Heart right ventricle (tissue), 16 donors: ENCODE results near the gene PEPD. TPM values are rescaled to one million over a fixed set of nuclear protein-coding genes. Genes with fewer than 3 reads are reported as not detected.

Source experiments
- ATAC-seq, 8 donors: fragments of 200-7000 bp; cut with Tn5 transposase; one replicate each; pipeline ENCODE4 v1.9.1; 2020; ENCODE audit warnings: mild to moderate bottlenecking in 8 of 8, moderate library complexity in 8 of 8, moderate number of reproducible peaks in 1 of 8
- DNase-seq, 2 donors: peaks; one replicate each; pipeline ENCODE4 v3.0.0-alpha.2; 2020
- H3K27ac ChIP-seq, 10 donors: fragments of 200-600 bp; sonication (generic) in 2 of 10; one replicate each; pipeline versions ENCODE4 v1.5.0 to v1.8.0; 2020 to 2022; ENCODE audit warnings: mild to moderate bottlenecking in 3 of 10
- H3K27me3 ChIP-seq, 7 donors: fragments of 200-600 bp; one replicate each; pipeline ENCODE4 v1.8.0; 2021 to 2022; ENCODE audit warnings: mild to moderate bottlenecking in 2 of 7
- H3K36me3 ChIP-seq, 9 donors: fragments of 200-600 bp; sonication (generic) in 1 of 9; one replicate each; pipeline versions ENCODE4 v1.5.0 to v1.8.0; 2020 to 2022; ENCODE audit warnings: mild to moderate bottlenecking in 2 of 9
- H3K4me1 ChIP-seq, 9 donors: fragments of 200-600 bp; sonication (generic) in 1 of 9; one replicate each; pipeline versions ENCODE4 v1.5.0 to v1.8.0; 2020 to 2022; ENCODE audit warnings: mild to moderate bottlenecking in 4 of 9
- H3K4me3 ChIP-seq, 10 donors: fragments of 200-600 bp; sonication (generic) in 2 of 10; one replicate each; pipeline versions ENCODE4 v1.5.0 to v1.8.0; 2020 to 2022; ENCODE audit warnings: mild to moderate bottlenecking in 7 of 10, moderate library complexity in 2 of 10
- H3K9me3 ChIP-seq, 11 donors: fragments of 200-600 bp in 10 of 11; sonication (generic) in 2 of 11; one replicate each; pipeline versions ENCODE4 v1.5.0 to v1.8.0; 2013 to 2022; ENCODE audit warnings: mild to moderate bottlenecking in 2 of 11, control low read depth in 1 of 11, moderate library complexity in 1 of 11
- CTCF ChIP-seq, 9 donors: fragments of 200-600 bp; sonication (generic) in 2 of 9; IDR thresholded peaks; one replicate each; pipeline versions ENCODE4 v1.5.0 to v1.8.0; 2021 to 2022; ENCODE audit warnings: antibody characterized with exemption in 9 of 9, mild to moderate bottlenecking in 5 of 9, moderate library complexity in 1 of 9
- WGBS, 2 donors: extraction: QIAGEN DNeasy Blood & Tissue Kit; methylation state at CpG; one replicate each; pipeline ENCODE4 v1.1.7; 2013; ENCODE audit warnings: inconsistent platforms in 1 of 2; 5-methylcytosine and 5-hydroxymethylcytosine counted together
- intact Hi-C, 10 donors: fragments of 100-400 bp; cut with DNase I; formaldehyde crosslinking; loops; one replicate each; pipeline versions ENCODE4 v1.11.1 to v1.14.2; 2022
- polyA plus RNA-seq, 2 donors: library from polyadenylated mRNA; stranded (reverse); fragments of 200-250 nt; gene quantifications; one replicate each; pipeline ENCODE4 v1.2.3, GENCODE V29; 2013
- total RNA-seq, 10 donors: library from RNA; stranded (reverse); fragmentation: NEBNext Ultra II Directional in 3 of 10; extraction: Animal tissue kit (Norgen Biotek cat#: 25700) in 3 of 10; gene quantifications; one replicate each; pipeline versions ENCODE4 v1.2.1 to v1.2.4, GENCODE V29; 2021 to 2023
- donor health status: Arrhythmogenic right ventricular cardiomyopathy.
- donor health status: ischemic (EF 13 %, LVEDD 7.1; RV severe dilation, severe dysfunction).
- donor health status: healthy with polysubstance abuse.
- donor health status: DM: no; HTN: yes; CAD: no.
- donor health status: DM: no; HTN: no; CAD: no.
- donor health status: ischemic (EF 25% LVEDD 6.9; RV normal size, moderate dysfunction).
- donor health status: ischemic (EF 25% LVEDD 5.7; RV mildly dilated, moderate dysfunction).
- donor health status: healthy.
- donor health status: DM: yes; HTN: yes; CAD: no.
- donor health status: Ischemic cardiomyopathy.
- donor health status: ischemic (EF 35%, LVEDD 5.7; RV mildly dilated, moderate dysfunction).
- donor health status: nonischemic (EF 11% LVEDD 7.7; RV severe dilation, severe dysfunction).
- donor health status: DM: yes; HTN: yes; CAD: no.
- donor health status: PGD.
- donor health status: ischemic (EF 29% LVEDD 5.4; RV normal size, mild dysfunction).
- donor health status: nonischemic (EF 23%, LVEDD 6.1; RV moderate dilation, normal function).

The PEPD gene
- total and polyA plus RNA-seq, 12 donors = 20.4 to 47.7 (median 26.8) TPM

- TF ChIP-seq CTCF (IDR thresholded peaks at IDR 0.05) = no peak
Measured at GRCh38 chr19:33554821-33555220, 33.2 kb upstream of the PEPD start.

DNA sequence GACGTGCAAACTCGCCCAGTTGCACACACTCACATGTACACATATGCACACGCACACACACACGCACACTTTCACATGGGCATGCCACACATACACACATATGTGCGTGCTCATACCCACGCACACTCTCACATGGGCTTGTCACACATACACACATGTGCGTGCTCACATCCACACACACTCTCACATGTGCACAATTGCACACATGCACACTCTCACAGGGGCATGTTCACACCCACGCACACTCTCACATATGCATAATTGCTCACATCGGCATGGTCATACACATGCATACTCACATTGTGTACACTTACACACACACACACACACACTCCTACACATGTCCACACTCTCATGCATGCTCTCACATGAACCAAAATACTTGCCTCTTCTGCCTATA lies 32.8 kb upstream of the PEPD start:
- Histone ChIP-seq H3K4me3 (no peak overlapping the region), H3K27ac (no peak overlapping the region), H3K4me1 (no peaks in the 10 kb centered on the region), H3K36me3 (no peaks in the 10 kb centered on the region), H3K27me3 (peaks cover 0 to 21% (median 8%) of the 10 kb centered on the region in 7 donors), H3K9me3 (no peaks in the 10 kb centered on the region)
- ATAC-seq (no peak), DNase-seq (no peak)
- 85 to 89% methylated on average over 9 of the region's 9 CpGs for WGBS, 2 donors
- intact Hi-C loops = no loop called here
- TF ChIP-seq CTCF (IDR thresholded peaks at IDR 0.05) = no peak

More at GRCh38 chr19:33554821-33555220, 33.2 kb upstream of the PEPD start:
- peaks cover 0 to 20% (median 8%) of the 10 kb centered on the region in 7 donors for H3K27me3 ChIP-seq
- ATAC-seq (no peak), DNase-seq (no peak)
- H3K4me3 ChIP-seq = no peak overlapping the region
- no peak overlapping the region for H3K27ac ChIP-seq
- no peaks in the 10 kb centered on the region for H3K36me3 ChIP-seq
- no peaks in the 10 kb centered on the region for H3K4me1 ChIP-seq
- intact Hi-C loops = no loop called here
- 85 to 86% methylated on average over 7 of the region's 7 CpGs for WGBS, 2 donors
- H3K9me3 ChIP-seq = no peaks in the 10 kb centered on the region

- ATAC-seq (no peak), DNase-seq (no peak)
- Histone ChIP-seq H3K9me3 (no peaks in the 10 kb centered on the region), H3K27ac (no peak overlapping the region), H3K4me3 (no peak overlapping the region), H3K4me1 (no peaks in the 10 kb centered on the region), H3K27me3 (peaks cover 0 to 21% (median 8%) of the 10 kb centered on the region in 7 donors), H3K36me3 (no peaks in the 10 kb centered on the region)
- 80 to 85% methylated on average over 17 of the region's 17 CpGs for WGBS, 2 donors
- TF ChIP-seq CTCF (IDR thresholded peaks at IDR 0.05) = no peak
- intact Hi-C loops = no loop called here
Measured at GRCh38 chr19:33553530-33554310, 32.1 kb upstream of the PEPD start.

DNA sequence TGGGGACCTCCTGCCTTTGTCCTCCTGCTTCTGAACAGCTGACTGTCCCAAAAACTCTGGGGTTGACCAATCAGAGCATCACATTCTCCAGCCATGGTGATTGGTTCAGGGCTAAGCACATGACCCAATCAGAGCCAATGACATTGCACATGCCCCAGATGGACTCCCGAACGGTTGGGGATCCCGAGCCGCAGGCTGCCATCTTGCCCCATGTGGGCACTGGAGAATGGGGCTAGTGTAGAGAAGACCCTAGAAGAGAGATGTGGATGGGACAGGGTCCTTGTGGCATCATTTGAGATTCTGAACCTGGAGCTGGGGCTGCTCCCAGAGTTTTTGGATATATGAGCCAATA lies 31.3 kb upstream of the PEPD start:
- peaks cover 0 to 14% (median 7%) of the 10 kb centered on the region in 7 donors for H3K27me3 ChIP-seq
- no peak for TF ChIP-seq CTCF (IDR thresholded peaks at IDR 0.05)
- H3K4me3 ChIP-seq = no peak overlapping the region
- no peaks in the 10 kb centered on the region for H3K36me3 ChIP-seq
- intact Hi-C loops = no loop called here
- H3K27ac ChIP-seq = no peak overlapping the region
- no peak for ATAC-seq
- 91 to 94% methylated on average over 4 of the region's 4 CpGs for WGBS, 2 donors
- no peaks in the 10 kb centered on the region for H3K4me1 ChIP-seq
- no peak for DNase-seq
- no peaks in the 10 kb centered on the region for H3K9me3 ChIP-seq
